ENCODE data around the gene SH3RF1.

SH3RF1 gene

GRCh38 chr4:169263791-169264392 lies 6.9 kb downstream of the SH3RF1 start:
- no peaks in the 10 kb centered on the region for H4K20me1 ChIP-seq (ENCODE audit: insufficient read depth, low read length)
- no peaks in the 10 kb centered on the region for H3K79me2 ChIP-seq (ENCODE audit: low read length)
- no peak overlapping the region for H3K4me2 ChIP-seq (ENCODE audit: low read length)
- no peaks in the 10 kb centered on the region for H3K36me3 ChIP-seq (replicated peaks; ENCODE audit: low read depth, low read length)
- no peak overlapping the region for H2AFZ ChIP-seq (ENCODE audit: low read depth, low read length)
- no peaks in the 10 kb centered on the region for H3K9me3 ChIP-seq (ENCODE audit: insufficient read depth, low read length)
- H3K4me3 ChIP-seq (ENCODE audit: low read length), result no peak overlapping the region
- H3K27ac ChIP-seq (ENCODE audit: low read length), result no peak overlapping the region
- TF ChIP-seq EZH2phosphoT487 (IDR thresholded peaks at IDR 0.05; ENCODE audit: low read depth), result no peak
- no peak for TF ChIP-seq CTCF (IDR thresholded peaks at IDR 0.05; ENCODE audit: low read depth, low read length)
- H3K4me1 ChIP-seq (ENCODE audit: low read length), result no peaks in the 10 kb centered on the region
- no peak overlapping the region for H3K9ac ChIP-seq (ENCODE audit: low read length)
- H3K27me3 ChIP-seq (ENCODE audit: low read depth, low read length), result peaks cover 3% of the 10 kb centered on the region

GRCh38 chr4:169260217-169260866 lies 10.4 kb downstream of the SH3RF1 start:
- no peaks in the 10 kb centered on the region for H3K9me3 ChIP-seq (ENCODE audit: insufficient read depth, low read length)
- no peak overlapping the region for H3K27ac ChIP-seq (ENCODE audit: low read length)
- TF ChIP-seq CTCF (IDR thresholded peaks at IDR 0.05; ENCODE audit: low read depth, low read length), result no peak
- TF ChIP-seq EZH2phosphoT487 (IDR thresholded peaks at IDR 0.05; ENCODE audit: low read depth), result no peak
- 0 out of 2 replicates have a peak, but pooled peaks cover 2% of the 10 kb centered on the region for H3K27me3 ChIP-seq (ENCODE audit: low read depth, low read length)
- no peaks in the 10 kb centered on the region for H3K36me3 ChIP-seq (replicated peaks; ENCODE audit: low read depth, low read length)
- no peaks in the 10 kb centered on the region for H3K4me1 ChIP-seq (ENCODE audit: low read length)
- H3K9ac ChIP-seq (ENCODE audit: low read length), result no peak overlapping the region
- no peak overlapping the region for H3K4me2 ChIP-seq (ENCODE audit: low read length)
- no peak overlapping the region for H2AFZ ChIP-seq (ENCODE audit: low read depth, low read length)
- H3K79me2 ChIP-seq (ENCODE audit: low read length), result no peaks in the 10 kb centered on the region
- no peak overlapping the region for H3K4me3 ChIP-seq (ENCODE audit: low read length)
- no peaks in the 10 kb centered on the region for H4K20me1 ChIP-seq (ENCODE audit: insufficient read depth, low read length)

GRCh38 chr4:169259271-169259670 lies 11.5 kb downstream of the SH3RF1 start:
- H3K27me3 ChIP-seq (ENCODE audit: low read depth, low read length), result 0 out of 2 replicates have a peak, but pooled peaks cover 2% of the 10 kb centered on the region
- H3K4me3 ChIP-seq (ENCODE audit: low read length), result no peak overlapping the region
- no peak overlapping the region for H2AFZ ChIP-seq (ENCODE audit: low read depth, low read length)
- TF ChIP-seq CTCF (IDR thresholded peaks at IDR 0.05; ENCODE audit: low read depth, low read length) (no peak), EZH2phosphoT487 (IDR thresholded peaks at IDR 0.05; ENCODE audit: low read depth) (no peak)
- H3K4me1 ChIP-seq (ENCODE audit: low read length), result no peaks in the 10 kb centered on the region
- no peak overlapping the region for H3K4me2 ChIP-seq (ENCODE audit: low read length)
- no peaks in the 10 kb centered on the region for H3K79me2 ChIP-seq (ENCODE audit: low read length)
- no peaks in the 10 kb centered on the region for H4K20me1 ChIP-seq (ENCODE audit: insufficient read depth, low read length)
- no peak overlapping the region for H3K27ac ChIP-seq (ENCODE audit: low read length)
- H3K9ac ChIP-seq (ENCODE audit: low read length), result no peak overlapping the region
- H3K9me3 ChIP-seq (ENCODE audit: insufficient read depth, low read length), result no peaks in the 10 kb centered on the region
- no peaks in the 10 kb centered on the region for H3K36me3 ChIP-seq (replicated peaks; ENCODE audit: low read depth, low read length)

- Histone ChIP-seq H3K79me2 (ENCODE audit: low read length) (no peaks in the 10 kb centered on the region), H3K27ac (ENCODE audit: low read length) (no peak overlapping the region), H3K4me1 (ENCODE audit: low read length) (no peaks in the 10 kb centered on the region), H3K9me3 (ENCODE audit: insufficient read depth, low read length) (no peaks in the 10 kb centered on the region), H3K9ac (ENCODE audit: low read length) (no peak overlapping the region), H4K20me1 (ENCODE audit: insufficient read depth, low read length) (no peaks in the 10 kb centered on the region), H3K4me2 (ENCODE audit: low read length) (no peak overlapping the region), H3K27me3 (ENCODE audit: low read depth, low read length) (0 out of 2 replicates have a peak, but pooled peaks cover 2% of the 10 kb centered on the region), H3K4me3 (ENCODE audit: low read length) (no peak overlapping the region), H3K36me3 (replicated peaks; ENCODE audit: low read depth, low read length) (no peaks in the 10 kb centered on the region), H2AFZ (ENCODE audit: low read depth, low read length) (no peak overlapping the region)
- TF ChIP-seq EZH2phosphoT487 (IDR thresholded peaks at IDR 0.05; ENCODE audit: low read depth), result no peak
- TF ChIP-seq CTCF (IDR thresholded peaks at IDR 0.05; ENCODE audit: low read depth, low read length), result no peak
Measured at GRCh38 chr4:169258141-169258540, 12.6 kb downstream of the SH3RF1 start.
